ELF-1 (cell line): ENCODE measurements around the gene FGFRL1.
"Not testable (repeated sequence)": the region's sequence is repeated elsewhere in the genome, so short reads cannot be mapped to it uniquely, and the experiment has no call there.

Experiments
- DNase-seq: peaks from one replicate; pipeline ENCODE4 v3.0.0-alpha.2; 2016; ENCODE audit warnings: low read depth, low spot score

Gene FGFRL1

GRCh38 chr4:1051472-1051871 lies 40.0 kb downstream of the FGFRL1 start:
- no peak for DNase-seq

- DNase-seq = no peak
These were observed 40.8 kb downstream of the FGFRL1 start for GRCh38 chr4:1052231-1052671.

- no peak for DNase-seq
These were observed 41.7 kb downstream of the FGFRL1 start for GRCh38 chr4:1053080-1053661.

GRCh38 chr4:1053891-1054290 lies 42.5 kb downstream of the FGFRL1 start:
- DNase-seq = not testable (repeated sequence)

GRCh38 chr4:1054696-1055242 lies 43.3 kb downstream of the FGFRL1 start:
- not testable (repeated sequence) for DNase-seq

GRCh38 chr4:1055243-1055701 lies 43.8 kb downstream of the FGFRL1 start:
- DNase-seq = not testable (repeated sequence)

- no peak for DNase-seq
These were observed 44.5 kb downstream of the FGFRL1 start for GRCh38 chr4:1055721-1056590.

GRCh38 chr4:1056671-1057402 lies 45.4 kb downstream of the FGFRL1 start:
- DNase-seq = no peak

GRCh38 chr4:1057403-1057745 lies 45.9 kb downstream of the FGFRL1 start:
- no peak for DNase-seq

GRCh38 chr4:1058198-1058996 lies 47.0 kb downstream of the FGFRL1 start:
- DNase-seq = no peak

GRCh38 chr4:1058997-1059665 lies 47.7 kb downstream of the FGFRL1 start:
- DNase-seq = no peak

- DNase-seq = no peak
These were observed 48.7 kb downstream of the FGFRL1 start for GRCh38 chr4:1060121-1060520.

- no peak for DNase-seq
These were observed 49.2 kb downstream of the FGFRL1 start for GRCh38 chr4:1060621-1061020.

- DNase-seq = no peak
These were observed 49.8 kb downstream of the FGFRL1 start for GRCh38 chr4:1061056-1061700.

GRCh38 chr4:1061760-1062159 lies 50.3 kb downstream of the FGFRL1 start:
- DNase-seq = no peak

- no peak for DNase-seq
These were observed 51.0 kb downstream of the FGFRL1 start for GRCh38 chr4:1062419-1062818.

GRCh38 chr4:1065732-1066131 lies 54.3 kb downstream of the FGFRL1 start:
- DNase-seq = no peak

GRCh38 chr4:1069394-1069793 lies 58.0 kb downstream of the FGFRL1 start:
- no peak for DNase-seq

- peak; percentile 59 for DNase-seq
These were observed 61.5 kb downstream of the FGFRL1 start for GRCh38 chr4:1072830-1073446.

GRCh38 chr4:1074077-1074476 lies 62.7 kb downstream of the FGFRL1 start:
- DNase-seq = no peak
